Breast epithelium (tissue), 4 donors: ENCODE data around the gene ACAA1. TPM values are rescaled to one million over a fixed set of nuclear protein-coding genes. Genes with fewer than 3 reads are reported as not detected.

Experiments
- DNase-seq, 2 donors: peaks; one replicate each; pipeline ENCODE4 v3.0.0-alpha.2; 2019; ENCODE audit warnings: low spot score in 2 of 2
- H3K27ac ChIP-seq, 2 donors: fragments of 200-600 bp; sonication (generic) in 1 of 2; one replicate each; pipeline ENCODE4 v1.5.1; 2016 to 2019; ENCODE audit warnings: mild to moderate bottlenecking in 1 of 2
- H3K27me3 ChIP-seq, 2 donors: fragments of 200-600 bp; sonication (generic) in 1 of 2; one replicate each; pipeline versions ENCODE4 v1.5.1 to v1.6.0; 2017 to 2019; ENCODE audit warnings: control low read depth in 1 of 2, mild to moderate bottlenecking in 1 of 2
- H3K36me3 ChIP-seq: fragments of 200-600 bp; one replicate; pipeline ENCODE4 v1.5.1; 2019
- H3K4me1 ChIP-seq, 2 donors: fragments of 200-600 bp; sonication (generic); one replicate each; pipeline ENCODE4 v1.5.1; 2016 to 2019; ENCODE audit warnings: control low read depth in 1 of 2
- H3K4me3 ChIP-seq, 3 donors: fragments of 200-600 bp; sonication (generic); 1 replicate in 2 of 3; 2 replicates in 1 of 3; pipeline ENCODE4 v1.5.1; 2016 to 2019; ENCODE audit warnings: mild to moderate bottlenecking in 3 of 3, moderate library complexity in 2 of 3
- H3K9me3 ChIP-seq, 2 donors: fragments of 200-600 bp; sonication (generic) in 1 of 2; one replicate each; pipeline ENCODE4 v1.5.1; 2016 to 2019; ENCODE audit warnings: control low read depth in 1 of 2
- POLR2A ChIP-seq: fragments of 450-650 bp; IDR thresholded peaks from one replicate; pipeline ENCODE4 v1.6.1; 2016; ENCODE audit warnings: antibody characterized with exemption, mild to moderate bottlenecking, moderate library complexity
- POLR2AphosphoS5 ChIP-seq, 3 donors: sonication (generic); formaldehyde crosslinking; IDR thresholded peaks; one replicate each; pipeline ENCODE4 v1.6.1; 2017; ENCODE audit warnings: antibody characterized with exemption in 3 of 3
- intact Hi-C: fragments of 100-400 bp; cut with DNase I; formaldehyde crosslinking; loops from one replicate; pipeline ENCODE4 v1.15.1; 2023; ENCODE audit warnings: low total_unique reads
- total RNA-seq, 3 donors: library from RNA; depleted of rRNA; stranded (reverse); fragments of >200 nt; gene quantifications; one replicate each; pipeline ENCODE4 v1.1.0, GENCODE V29; 2016
- TF ChIP-seq, protein P1 (sequence below), 3 donors: fragments of 450-650 bp; IDR thresholded peaks; one replicate each; pipeline ENCODE4 v1.5.1; 2016 to 2017; ENCODE audit warnings: antibody characterized with exemption in 3 of 3, mild to moderate bottlenecking in 3 of 3, moderate library complexity in 3 of 3

The ACAA1 gene
- total RNA-seq, 3 donors from 2014 or later, result 69.2 to 87.5 (median 83.9) TPM

DNA sequence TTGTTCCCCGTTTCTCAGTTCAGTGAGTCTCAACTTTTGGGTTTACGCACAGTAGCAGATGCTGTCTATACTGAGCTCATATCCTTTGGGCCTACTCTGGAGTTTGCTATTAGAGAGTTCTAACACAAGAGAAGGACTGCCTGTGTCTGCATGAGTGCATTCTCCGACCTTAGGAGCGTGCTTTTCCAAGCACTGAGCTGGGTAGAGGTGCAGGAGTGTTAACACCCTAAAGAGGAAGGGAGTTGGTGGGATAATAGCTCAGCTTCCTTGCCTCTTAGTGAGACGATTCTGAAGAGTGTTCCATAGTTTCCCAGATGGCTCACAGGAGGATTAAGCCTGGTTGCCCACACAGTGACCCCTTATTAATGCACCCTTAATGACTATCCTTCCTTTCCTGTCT is 21.5 kb upstream of the ACAA1 start:
- Histone ChIP-seq H3K9me3 (no peaks in the 10 kb centered on the region), H3K27ac (no peak overlapping the region), H3K4me1 (no peaks in the 10 kb centered on the region), H3K4me3 (no peak overlapping the region), H3K27me3 (no peaks in the 10 kb centered on the region), H3K36me3 (no peaks in the 10 kb centered on the region)
- no peak for DNase-seq
- intact Hi-C loops, result no loop called here
- TF ChIP-seq POLR2A, result no peak
- no peak for TF ChIP-seq POLR2AphosphoS5 (IDR thresholded peaks at IDR 0.05)
- TF ChIP-seq, protein P1, sequence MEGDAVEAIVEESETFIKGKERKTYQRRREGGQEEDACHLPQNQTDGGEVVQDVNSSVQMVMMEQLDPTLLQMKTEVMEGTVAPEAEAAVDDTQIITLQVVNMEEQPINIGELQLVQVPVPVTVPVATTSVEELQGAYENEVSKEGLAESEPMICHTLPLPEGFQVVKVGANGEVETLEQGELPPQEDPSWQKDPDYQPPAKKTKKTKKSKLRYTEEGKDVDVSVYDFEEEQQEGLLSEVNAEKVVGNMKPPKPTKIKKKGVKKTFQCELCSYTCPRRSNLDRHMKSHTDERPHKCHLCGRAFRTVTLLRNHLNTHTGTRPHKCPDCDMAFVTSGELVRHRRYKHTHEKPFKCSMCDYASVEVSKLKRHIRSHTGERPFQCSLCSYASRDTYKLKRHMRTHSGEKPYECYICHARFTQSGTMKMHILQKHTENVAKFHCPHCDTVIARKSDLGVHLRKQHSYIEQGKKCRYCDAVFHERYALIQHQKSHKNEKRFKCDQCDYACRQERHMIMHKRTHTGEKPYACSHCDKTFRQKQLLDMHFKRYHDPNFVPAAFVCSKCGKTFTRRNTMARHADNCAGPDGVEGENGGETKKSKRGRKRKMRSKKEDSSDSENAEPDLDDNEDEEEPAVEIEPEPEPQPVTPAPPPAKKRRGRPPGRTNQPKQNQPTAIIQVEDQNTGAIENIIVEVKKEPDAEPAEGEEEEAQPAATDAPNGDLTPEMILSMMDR (IDR thresholded peaks at IDR 0.05), result no peak

DNA sequence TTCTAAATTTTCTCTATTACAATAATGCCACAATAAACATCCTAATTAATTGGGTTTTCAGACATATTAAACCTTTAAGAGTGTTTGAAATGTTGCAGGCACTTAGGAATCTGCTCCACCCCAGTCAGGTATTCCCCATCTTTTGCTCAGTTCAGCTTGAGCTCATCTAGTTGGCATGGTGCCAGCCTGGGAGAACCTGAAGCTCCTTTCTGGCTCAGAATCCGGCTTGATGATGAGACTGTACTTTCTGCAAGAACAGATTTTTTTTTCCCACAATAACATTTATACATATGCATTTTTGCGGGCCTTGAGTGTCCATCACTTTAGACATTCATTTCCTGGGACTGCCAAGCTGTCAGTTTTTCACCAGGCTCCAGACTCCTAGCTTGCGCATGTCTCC is 20.7 kb upstream of the ACAA1 start:
- no peaks in the 10 kb centered on the region for H3K9me3 ChIP-seq
- no peak for TF ChIP-seq POLR2A
- TF ChIP-seq POLR2AphosphoS5 (IDR thresholded peaks at IDR 0.05), result no peak
- TF ChIP-seq, protein P1 (IDR thresholded peaks at IDR 0.05), result no peak
- H3K36me3 ChIP-seq, result no peaks in the 10 kb centered on the region
- no peak overlapping the region for H3K4me3 ChIP-seq
- DNase-seq, result no peak
- no peaks in the 10 kb centered on the region for H3K4me1 ChIP-seq
- H3K27ac ChIP-seq, result no peak overlapping the region
- intact Hi-C loops, result no loop called here
- H3K27me3 ChIP-seq, result no peaks in the 10 kb centered on the region

DNA sequence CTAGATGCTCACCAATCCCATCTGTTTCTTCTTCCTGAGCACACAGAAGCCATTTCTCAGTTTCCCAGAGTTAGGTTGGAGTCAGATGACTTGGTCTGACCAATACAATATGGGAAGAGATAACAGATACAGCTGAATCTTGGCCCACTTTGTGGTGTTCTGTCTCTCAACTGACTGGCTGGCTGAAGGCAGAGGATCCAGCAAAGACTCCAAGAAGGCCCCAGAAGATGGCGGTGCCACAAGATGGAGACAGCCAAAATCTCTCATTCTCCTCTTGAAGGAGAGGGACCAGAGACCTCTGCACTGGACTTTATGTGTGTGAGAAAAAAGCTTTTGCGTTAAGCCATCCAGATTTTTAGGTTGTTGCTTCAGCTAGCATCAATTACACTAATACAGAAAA is 20.2 kb upstream of the ACAA1 start:
- Histone ChIP-seq H3K27me3 (no peaks in the 10 kb centered on the region), H3K36me3 (no peaks in the 10 kb centered on the region), H3K9me3 (no peaks in the 10 kb centered on the region), H3K4me1 (no peaks in the 10 kb centered on the region), H3K4me3 (no peak overlapping the region), H3K27ac (no peak overlapping the region)
- intact Hi-C loops, result no loop called here
- no peak for DNase-seq
- TF ChIP-seq, protein P1 (IDR thresholded peaks at IDR 0.05), result no peak
- TF ChIP-seq POLR2A, result no peak
- no peak for TF ChIP-seq POLR2AphosphoS5 (IDR thresholded peaks at IDR 0.05)

DNA sequence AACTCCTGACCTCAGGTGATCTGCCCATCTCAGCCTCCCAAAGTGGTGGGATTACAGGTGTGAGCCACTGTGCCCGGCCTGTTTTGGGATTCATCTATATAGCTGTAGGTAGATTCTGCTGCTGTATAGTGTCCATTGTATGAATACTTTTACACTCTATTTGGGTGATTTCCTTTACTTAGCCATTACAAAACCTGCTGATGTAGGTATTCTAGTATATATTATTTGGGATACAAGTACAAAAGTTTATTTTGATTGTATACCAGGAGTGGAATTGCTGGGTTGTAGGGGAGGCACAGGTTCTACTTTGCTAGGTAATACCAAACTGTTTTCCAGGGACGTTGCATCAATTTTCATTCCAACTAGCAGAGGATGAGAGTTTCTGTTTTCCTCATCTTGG is 18.9 kb upstream of the ACAA1 start:
- Histone ChIP-seq H3K4me3 (no peak overlapping the region), H3K36me3 (no peaks in the 10 kb centered on the region), H3K27me3 (no peaks in the 10 kb centered on the region), H3K9me3 (no peaks in the 10 kb centered on the region), H3K27ac (no peak overlapping the region), H3K4me1 (no peaks in the 10 kb centered on the region)
- DNase-seq, result no peak
- intact Hi-C loops, result no loop called here
- TF ChIP-seq POLR2A (no peak), POLR2AphosphoS5 (IDR thresholded peaks at IDR 0.05) (no peak)
- TF ChIP-seq, protein P1 (IDR thresholded peaks at IDR 0.05), result no peak

DNA sequence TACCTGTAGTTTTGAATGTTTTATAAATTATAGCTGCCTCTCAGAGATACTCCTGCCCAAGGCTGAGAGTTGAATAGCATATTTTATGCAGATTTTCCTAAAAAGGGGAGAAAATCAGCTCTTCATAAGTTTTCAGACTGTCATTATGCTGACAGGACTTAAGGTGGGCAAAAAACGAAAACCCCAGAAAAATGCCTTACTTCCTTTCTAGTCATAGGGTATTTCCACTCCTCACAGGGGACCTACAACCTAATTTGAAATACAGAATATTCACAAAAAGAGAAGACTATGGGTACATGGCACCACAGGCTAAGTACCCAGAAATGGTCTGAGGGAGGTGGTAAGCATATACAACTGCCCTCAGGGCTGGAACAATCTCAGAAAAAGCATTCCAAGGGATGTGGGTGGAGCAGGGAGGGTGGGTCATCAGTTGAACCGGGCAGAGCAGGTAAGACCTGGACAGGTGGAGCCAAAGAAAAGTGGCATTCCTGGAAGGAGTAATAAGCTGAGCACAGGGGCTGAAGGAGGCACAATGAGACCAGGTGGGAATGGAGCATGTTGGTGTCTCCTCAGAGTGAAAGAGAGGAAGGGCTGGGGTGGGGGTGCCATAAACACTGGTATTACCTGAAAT is 17.8 kb upstream of the ACAA1 start:
- Histone ChIP-seq H3K4me1 (no peaks in the 10 kb centered on the region), H3K27me3 (no peaks in the 10 kb centered on the region), H3K4me3 (no peak overlapping the region), H3K36me3 (no peaks in the 10 kb centered on the region), H3K27ac (peak overlapping the region; percentile 58 to 69), H3K9me3 (no peaks in the 10 kb centered on the region)
- DNase-seq, result no peak
- TF ChIP-seq POLR2AphosphoS5 (IDR thresholded peaks at IDR 0.05) (no peak), POLR2A (no peak)
- TF ChIP-seq, protein P1 (IDR thresholded peaks at IDR 0.05), result no peak
- intact Hi-C loops, result no loop called here
